GM19463 (cell line): ENCODE measurements around the gene LNX1.
A peak's percentile ranks its signal among the peaks of the same experiment; 100 is the strongest.
"Not testable (repeated sequence)": the region's sequence is repeated elsewhere in the genome, so short reads cannot be mapped to it uniquely, and the experiment has no call there.

ENCODE experiments used
- ATAC-seq: cut with Tn5 transposase; IDR thresholded peaks from one replicate; pipeline ENCODE4 v1.9.1; 2021; ENCODE audit warnings: mild to moderate bottlenecking, moderate library complexity; ENCODE audit not compliant: unreplicated experiment

LNX1 gene

GRCh38 chr4:53477636-53478035, 113.7 kb downstream of the LNX1 start:
- no peak for ATAC-seq

DNA sequence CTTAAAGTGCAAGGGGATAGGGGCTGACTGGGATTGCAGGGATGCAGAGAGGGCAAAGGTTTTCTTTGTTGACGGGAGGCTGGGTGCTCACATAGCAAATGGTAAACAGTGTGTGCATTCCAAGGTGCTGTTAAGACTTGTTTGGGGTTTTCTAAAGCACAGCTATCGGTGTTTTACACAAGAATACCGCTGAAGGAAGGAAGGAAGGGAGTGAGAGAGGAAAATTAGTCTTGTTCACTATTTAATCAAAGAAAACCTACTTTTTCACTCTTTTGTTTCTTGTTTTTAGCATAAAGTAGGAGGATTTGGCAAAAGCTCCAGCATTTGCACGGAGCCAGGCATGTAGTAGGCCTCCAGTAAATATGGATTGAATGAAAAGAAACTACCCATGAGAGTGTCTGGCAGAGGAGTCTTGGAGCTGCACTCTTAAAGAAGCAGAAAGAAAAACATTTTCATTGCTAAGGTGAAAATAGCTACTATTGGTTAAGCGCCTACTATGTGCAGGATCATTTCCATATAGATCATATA, 114.2 kb downstream of the LNX1 start:
- no peak for ATAC-seq

DNA sequence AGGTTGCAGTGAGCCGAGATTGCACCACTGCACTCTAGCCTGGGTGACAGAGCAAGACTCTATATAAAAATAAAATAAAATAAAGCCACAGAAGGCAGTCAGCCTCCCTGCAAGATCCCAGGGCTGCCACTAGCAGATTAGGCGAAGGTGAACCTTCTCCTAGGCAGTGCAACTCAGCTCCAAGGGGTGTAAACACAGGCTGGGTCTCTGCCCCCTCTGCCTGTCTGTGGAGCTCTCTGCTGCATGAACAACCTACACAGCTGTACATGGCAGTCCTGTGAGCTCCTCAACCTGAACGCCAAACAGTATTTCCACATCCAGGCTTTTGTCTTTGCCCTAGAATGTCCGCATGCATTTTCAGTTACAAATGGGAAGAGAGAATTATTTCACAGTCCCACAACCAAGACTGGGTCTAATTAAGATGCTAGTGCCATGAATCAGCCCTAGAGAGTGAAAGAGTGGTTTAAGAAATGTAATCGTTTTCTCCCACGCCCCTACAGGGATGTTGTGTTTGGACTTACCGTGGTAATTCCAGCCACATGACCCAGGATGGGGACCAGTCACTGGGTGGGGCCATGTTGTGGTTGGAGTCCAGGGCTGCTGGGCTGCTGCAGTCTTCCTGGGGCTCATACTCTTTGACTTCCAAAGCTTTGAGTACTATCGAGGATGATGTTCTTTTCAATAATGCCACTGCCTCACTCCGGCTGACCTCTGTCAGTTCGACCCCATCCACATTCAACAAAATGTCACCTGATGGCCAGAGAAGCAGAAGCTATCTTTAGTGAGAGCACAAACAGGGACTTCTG, 114.9 kb downstream of the LNX1 start:
- ATAC-seq: no peak

DNA sequence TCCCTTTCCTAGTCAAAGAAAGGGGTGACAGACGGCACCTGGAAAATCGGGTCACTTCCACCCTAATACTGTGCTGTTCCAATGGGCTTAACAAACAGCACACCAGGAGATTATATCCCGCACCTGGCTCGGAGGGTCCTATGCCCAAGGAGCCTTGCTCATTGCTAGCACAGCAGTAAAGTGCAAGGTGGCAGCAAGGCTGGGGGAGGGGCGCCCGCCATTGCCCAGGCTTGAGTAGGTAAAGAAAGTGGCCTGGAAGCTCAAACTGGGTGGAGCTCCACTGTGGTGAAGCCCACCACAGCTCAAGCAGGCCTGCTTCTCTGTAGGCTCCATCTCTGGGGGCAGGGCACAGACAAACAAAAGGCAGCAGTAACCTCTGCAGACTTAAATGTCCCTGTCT, 124.7 kb downstream of the LNX1 start:
- not testable (repeated sequence) for ATAC-seq

DNA sequence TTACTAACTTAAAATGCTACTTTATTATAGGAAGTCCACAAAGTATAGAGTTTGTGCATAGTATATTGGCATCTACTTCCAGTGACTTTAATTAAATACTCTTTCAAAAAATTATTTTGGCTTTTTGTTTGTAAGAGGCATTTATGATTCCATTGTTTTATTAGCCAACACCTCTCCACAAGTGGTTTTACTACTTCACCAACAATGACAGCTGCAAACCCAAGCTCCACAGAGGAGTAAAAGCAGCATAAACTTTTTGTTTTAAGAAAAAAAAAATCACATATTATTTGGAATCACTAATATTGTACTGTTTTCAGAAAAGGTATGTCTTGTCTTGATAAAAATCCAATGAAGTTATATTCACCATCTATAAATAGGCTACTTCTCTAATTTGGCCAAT, 125.4 kb downstream of the LNX1 start:
- no peak for ATAC-seq

- no peak for ATAC-seq
Measured at GRCh38 chr4:53465281-53465680, 126.0 kb downstream of the LNX1 start.

- no peak for ATAC-seq
Measured at GRCh38 chr4:53463340-53463739, 127.9 kb downstream of the LNX1 start.

DNA sequence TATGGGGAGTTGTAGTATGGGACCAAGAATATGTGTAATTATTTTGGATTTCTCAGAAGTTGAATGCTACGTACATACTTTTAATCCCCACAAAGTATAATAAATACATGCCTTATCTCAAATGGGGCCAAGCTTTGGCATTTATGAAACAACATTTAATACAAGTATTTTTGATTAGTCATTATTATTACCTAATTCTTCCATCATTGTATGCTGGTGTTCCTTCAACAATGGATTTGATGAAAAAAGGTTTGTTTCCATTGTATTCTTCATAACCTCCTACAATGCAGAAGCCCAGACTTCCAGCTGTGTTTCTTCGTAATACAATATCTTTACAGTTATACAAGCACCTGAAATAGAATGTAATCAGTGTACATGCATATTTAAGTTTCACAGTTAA, 130.0 kb downstream of the LNX1 start:
- ATAC-seq: no peak

DNA sequence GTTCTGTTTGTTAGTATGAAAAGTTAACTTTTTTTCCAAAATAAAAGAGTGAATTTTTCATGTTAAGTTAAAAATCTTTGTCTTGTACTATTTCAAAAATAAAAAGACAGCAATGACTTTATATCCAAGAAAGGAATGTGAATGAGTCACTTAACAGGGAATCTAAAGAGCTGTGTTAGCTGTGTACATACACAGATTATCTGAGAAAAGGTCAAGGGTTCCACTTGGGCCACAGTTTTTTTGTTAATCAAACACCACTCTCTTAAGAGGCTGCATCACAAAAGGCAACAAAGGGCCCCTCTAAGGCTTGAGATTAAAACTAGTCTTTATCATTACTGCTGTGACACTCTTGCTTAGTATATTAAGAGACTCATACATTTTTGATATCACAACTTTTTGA, 131.7 kb downstream of the LNX1 start:
- no peak for ATAC-seq

DNA sequence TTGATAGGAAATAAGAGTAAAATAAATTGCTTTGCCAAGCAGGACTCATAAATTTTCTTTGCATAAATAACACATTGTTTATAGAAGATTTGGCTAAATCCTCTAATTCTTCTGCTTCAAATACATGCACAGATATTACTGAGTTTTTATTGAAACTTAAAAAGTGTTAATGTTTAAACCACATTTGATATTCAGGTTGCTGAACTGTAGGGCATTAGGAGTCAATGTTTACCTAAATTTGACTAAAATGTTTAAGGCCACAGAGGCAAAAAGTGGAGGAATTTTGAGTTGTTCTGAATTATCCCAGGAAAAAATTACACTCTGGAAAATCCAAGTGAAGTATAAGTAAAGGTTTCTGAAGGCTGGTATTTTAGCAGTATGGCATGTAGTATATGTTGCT, 135.1 kb downstream of the LNX1 start:
- no peak for ATAC-seq

GRCh38 chr4:53455766-53456165, 135.5 kb downstream of the LNX1 start:
- ATAC-seq: no peak

- ATAC-seq: no peak
Measured at GRCh38 chr4:53453385-53453784, 137.9 kb downstream of the LNX1 start.

GRCh38 chr4:53450773-53451172, 140.5 kb downstream of the LNX1 start:
- ATAC-seq: no peak

GRCh38 chr4:53444954-53445353, 146.3 kb downstream of the LNX1 start:
- ATAC-seq: no peak

DNA sequence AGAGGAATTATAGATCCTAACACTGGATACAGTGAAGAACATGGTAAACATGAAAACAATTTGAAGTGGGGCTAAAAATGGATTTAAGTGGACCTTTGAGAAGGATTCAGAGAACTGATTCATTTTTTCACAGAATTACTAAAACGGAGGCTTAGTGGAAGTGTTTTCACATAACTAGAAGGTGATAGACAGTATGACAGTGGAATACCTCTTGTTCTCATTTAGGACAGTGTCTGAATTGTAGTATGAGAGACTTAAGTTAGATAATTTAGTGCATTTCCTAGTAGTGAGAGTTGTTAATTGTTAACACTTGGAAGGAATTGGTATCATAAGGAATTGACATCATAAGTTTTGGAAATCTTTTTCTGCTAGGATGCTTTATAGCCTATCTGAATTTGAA, 149.7 kb downstream of the LNX1 start:
- ATAC-seq: no peak

DNA sequence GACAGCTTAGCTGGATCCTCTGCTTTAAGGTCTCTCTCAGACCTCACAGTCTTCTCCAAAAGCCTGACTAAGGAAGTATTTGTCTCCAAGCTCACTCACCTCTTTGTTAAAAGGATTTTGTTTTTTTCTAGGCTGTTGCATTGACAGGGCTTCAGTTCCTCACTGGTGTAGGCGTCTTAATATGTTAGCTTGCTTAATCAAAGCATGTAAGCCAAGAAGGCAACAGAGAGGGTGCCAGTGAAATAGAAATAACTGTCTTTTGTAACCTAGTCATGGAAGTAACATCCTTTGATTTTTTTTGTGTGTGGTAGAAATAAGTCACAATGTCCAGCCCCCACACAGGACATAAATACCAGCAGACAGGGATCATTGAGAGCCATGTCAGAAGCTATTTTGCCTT, 155.0 kb downstream of the LNX1 start:
- no peak for ATAC-seq

DNA sequence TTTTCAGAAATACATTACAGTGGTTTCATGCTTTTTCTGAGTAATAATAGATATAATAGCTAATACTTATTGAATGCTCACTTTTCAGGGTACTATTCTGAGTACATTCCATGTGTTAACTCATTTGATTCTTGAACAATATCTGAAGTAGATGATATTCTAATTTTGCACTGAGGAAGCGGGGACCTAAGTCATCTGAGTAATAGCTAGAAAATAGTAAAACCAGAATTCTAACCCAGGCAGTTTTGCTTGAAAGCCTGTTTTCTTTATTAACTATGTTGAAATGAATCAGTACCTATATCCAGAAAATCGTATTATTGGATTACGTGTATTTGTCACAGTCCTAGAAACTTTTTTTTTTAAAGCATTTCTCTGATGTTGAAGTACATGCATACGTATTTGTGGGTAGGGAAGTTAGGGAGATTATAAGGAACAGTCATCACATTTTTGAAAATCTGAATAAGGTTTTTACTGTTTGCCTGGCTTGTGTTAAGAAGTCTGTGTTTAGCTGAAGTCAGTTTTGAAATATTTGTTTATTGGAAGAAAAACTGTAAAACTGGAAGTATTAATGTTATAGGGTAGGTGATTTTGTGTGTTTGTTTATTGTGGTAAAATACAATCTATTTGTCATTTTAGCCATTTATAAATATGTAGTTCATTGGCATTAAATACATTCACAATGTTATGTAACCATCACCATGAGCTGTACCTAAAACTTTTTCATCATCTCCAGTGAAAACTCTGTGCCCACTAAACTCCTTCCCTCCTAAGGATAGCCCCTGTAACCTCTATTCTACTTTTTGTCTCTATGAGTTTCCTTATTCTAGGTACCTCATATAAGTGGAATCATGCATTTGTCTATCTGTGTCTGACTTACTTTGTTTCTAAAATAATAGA, 158.5 kb downstream of the LNX1 start:
- ATAC-seq: peak; percentile 80

DNA sequence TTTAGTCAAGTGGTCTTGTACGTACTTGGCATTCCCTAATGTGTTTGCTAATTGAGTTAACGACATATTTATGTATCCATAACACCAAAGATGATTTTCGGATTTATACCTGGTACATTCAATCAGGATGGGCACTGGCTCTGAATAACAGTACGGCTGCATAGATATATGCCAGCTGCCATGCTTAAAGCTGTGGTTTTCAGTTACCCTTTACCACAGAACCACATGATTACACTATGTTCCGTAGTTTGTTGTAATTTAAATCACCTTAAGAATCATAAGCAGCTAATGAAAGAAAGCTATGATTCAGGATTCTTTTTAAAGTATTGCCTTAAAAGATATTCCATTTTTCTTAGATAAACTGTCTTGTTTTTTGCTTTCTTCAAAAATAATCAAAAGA, 160.2 kb downstream of the LNX1 start:
- no peak for ATAC-seq

DNA sequence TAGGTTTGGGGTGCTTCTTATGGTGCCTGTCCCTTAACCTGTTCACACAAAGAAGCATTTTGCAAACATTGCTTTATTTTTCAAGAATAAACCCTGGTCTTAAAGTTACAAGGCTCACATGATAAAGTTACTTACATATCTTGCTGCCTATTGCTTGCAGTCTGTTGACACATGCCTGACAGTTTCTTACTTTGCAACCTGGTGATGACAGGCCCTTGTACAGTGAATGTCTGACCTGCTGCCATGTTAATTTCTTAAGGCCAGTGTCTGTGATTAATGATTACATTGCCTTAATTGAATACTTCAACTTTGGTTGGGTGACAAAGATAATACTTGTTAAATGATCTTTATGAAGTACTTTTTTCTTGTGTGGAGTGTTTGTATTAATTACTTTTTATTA, 163.9 kb downstream of the LNX1 start:
- no peak for ATAC-seq

DNA sequence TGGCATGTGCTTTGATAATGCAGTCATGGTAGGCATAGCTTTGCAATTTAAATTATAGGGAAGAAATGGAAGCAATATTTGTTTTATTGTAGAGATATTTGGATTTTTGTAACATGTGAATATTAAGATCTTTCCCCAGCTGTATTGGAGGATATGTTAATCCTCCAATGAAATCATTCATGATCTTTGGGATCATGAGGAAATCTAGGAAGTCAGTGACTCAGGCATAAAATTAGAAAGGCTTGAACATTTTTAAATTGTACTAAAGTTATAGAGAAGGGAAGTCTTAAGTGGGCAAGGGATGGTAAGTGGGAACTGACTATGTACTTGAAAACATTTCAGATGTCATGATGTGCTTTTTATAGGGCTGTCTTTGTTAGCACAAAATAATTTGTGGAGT, 167.0 kb downstream of the LNX1 start:
- no peak for ATAC-seq

DNA sequence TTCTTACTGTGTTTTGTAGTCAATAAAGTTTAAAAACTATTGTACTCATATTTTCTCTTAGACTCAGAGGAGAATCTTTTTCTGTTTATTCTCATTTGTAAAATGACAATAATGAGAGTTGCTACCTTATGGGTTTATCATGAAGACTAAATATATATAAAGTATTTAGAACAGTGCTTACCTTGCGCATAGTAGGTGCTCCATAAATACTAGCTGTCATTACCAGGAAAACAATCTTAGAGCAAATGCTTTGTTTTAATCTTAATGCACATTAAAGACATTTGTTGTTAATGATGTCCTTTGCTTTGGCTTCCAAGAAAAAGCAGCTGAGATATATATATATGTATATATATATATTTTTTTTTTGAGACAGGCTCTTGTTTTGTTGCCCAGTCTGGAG, 168.9 kb downstream of the LNX1 start:
- ATAC-seq: no peak

GRCh38 chr4:53421791-53422190, 169.5 kb downstream of the LNX1 start:
- ATAC-seq: no peak
